GM12865 (cell line): ENCODE results near the gene PIGB.

Experiments used
- DNase-seq: peaks from one replicate; pipeline ENCODE4 v3.0.0; 2010; ENCODE audit warnings: low read depth
- H3K4me3 ChIP-seq: 2 replicates; pipeline ENCODE4 v1.5.1; 2011; ENCODE audit warnings: mild to moderate bottlenecking, low read depth, low read length, control low read depth
- TF ChIP-seq, protein P1 (sequence below): IDR thresholded peaks from 2 replicates; pipeline ENCODE4 v1.5.1; 2011; ENCODE audit warnings: low read length, control low read depth, low read depth, inconsistent platforms; ENCODE audit not compliant: insufficient read depth; ENCODE audit errors: missing control alignments

Gene PIGB

DNA sequence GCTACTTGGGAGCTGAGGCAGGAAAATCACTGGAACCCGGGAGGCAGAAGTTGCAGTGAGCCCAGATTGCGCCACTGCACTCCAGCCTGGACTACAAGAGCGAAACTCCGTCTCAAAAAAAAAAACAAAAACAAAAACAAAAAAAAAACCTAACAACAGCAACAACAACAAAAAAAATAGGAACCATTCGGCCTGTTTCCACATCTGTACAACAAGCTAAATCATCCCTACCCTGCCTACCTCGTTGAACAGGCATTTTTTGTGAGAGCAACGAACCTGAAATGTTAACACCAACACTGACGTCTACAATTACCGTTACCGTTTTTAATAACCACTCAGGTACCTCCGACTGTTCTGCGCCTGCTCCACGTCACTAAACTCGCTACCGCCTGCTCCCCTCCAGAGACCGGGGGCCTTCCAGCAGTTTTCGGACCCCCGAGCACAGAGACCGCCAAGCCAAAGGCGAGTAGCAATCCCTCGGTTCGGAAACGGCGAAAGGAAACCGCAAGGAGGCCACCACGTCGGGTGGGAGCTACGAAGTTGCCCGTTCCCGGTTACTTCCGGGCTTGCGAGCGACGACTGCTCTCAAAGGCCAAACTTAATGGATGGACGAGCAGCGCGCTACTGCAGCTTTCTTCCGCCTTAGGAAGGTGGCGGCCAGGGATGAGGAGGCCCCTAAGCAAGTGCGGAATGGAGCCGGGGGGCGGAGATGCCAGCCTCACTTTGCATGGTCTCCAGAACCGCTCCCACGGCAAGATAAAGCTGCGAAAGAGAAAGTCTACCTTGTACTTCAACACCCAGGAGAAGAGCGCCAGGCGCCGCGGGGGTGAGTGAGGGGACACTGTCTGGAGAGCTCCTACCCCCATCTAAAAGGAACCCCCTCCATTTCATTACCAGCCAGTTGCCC lies at the start of gene PIGB, which contains the start of gene PIGBOS1:
TSS of gene PIGB (plus strand) at position 635 of the 907 bp plus-strand sequence. CDS start at position 664, 29 bp downstream.
TSS of gene PIGBOS1 (minus strand) at position 536 of the 907 bp plus-strand sequence. CDS start 1,331 bp downstream, outside the sequence.
- H3K4me3 ChIP-seq: peak within 1 kb of the TSS; percentile 87
- peak; percentile 95 for DNase-seq
- TF ChIP-seq, protein P1, sequence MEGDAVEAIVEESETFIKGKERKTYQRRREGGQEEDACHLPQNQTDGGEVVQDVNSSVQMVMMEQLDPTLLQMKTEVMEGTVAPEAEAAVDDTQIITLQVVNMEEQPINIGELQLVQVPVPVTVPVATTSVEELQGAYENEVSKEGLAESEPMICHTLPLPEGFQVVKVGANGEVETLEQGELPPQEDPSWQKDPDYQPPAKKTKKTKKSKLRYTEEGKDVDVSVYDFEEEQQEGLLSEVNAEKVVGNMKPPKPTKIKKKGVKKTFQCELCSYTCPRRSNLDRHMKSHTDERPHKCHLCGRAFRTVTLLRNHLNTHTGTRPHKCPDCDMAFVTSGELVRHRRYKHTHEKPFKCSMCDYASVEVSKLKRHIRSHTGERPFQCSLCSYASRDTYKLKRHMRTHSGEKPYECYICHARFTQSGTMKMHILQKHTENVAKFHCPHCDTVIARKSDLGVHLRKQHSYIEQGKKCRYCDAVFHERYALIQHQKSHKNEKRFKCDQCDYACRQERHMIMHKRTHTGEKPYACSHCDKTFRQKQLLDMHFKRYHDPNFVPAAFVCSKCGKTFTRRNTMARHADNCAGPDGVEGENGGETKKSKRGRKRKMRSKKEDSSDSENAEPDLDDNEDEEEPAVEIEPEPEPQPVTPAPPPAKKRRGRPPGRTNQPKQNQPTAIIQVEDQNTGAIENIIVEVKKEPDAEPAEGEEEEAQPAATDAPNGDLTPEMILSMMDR: no peak

DNA sequence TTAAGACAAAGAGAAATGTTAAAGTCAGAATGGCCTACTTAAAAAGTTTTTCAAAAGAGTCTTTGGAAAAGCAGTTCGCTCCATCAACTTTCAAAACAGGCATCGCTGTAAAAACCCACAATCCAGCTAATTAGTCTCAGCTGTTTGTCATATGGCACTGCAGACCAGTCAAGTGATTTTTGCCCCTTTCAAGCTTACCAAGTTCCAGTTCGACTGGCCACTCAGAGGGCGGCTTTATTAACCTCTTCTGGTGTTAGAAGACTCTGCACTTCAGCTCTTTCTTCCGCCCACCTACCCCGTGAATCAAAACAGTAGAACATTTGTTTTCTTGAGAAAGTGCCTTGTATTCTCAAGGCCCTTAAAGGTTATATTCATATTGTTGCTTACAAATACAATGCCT lies 48.7 kb upstream of the PIGB start:
- no peak for DNase-seq
- no peak overlapping the region for H3K4me3 ChIP-seq
- TF ChIP-seq, protein P1: no peak

DNA sequence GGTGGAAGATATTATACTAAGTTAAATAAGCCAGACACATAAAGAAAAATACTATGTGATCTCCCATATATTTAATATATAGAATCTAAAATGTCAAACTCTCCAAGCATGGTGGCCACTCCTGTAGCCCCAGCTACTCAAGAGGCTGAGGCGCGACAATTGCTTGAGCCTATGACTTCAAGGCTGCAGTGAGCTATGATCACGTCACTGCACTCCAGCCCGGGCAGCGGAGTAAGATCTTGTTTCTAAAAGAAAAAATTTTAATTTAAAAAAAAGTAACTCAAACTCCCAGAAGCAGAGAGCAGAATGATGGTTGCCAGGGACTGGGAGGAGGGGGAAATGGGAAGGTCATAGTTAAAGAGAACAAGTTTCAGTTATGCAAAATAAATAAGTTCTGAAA lies 42.7 kb upstream of the PIGB start:
- DNase-seq: no peak
- TF ChIP-seq, protein P1: no peak
- no peak overlapping the region for H3K4me3 ChIP-seq

DNA sequence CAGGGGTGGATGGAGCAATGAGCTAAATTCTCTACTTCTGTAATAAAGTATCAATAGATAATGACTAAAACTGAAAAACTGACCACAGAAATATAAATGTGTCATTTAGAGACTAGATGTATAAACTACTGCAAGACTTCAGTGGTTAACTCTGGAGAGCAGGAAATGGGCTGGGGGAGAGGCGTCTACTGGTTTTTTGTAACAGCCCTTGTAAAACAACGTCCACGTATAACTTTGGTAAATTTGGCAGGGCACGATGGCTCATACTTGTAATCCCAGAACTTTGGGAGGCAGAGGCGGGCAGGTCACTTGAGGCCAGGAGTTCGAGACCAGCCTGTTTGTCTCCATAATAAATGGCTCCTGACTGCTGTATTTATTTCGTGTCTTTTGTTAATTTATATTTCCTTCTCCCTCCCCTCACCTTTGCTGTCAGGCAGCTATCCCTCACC lies 41.9 kb upstream of the PIGB start:
- peak; percentile 93 for DNase-seq
- TF ChIP-seq, protein P1: no peak
- H3K4me3 ChIP-seq: no peak overlapping the region

DNA sequence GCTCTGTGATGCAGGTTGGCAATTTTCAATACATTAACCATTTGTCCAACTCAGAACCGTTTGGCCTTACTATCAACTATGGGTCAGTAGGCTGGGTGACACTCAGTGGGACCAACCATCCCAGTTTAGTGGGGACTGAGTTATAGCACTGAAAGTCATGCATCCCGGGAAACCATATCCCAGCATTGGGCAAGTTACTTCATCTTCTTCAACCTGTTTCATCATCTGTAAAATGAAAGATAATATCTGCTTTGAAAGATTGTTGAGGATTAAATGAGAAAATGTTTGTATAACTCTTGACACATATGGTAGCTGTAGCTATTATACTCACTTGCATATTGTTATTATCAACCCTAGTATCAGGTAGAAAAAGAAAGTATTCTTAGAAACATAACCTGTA lies 41.3 kb upstream of the PIGB start:
- TF ChIP-seq, protein P1: no peak
- no peak for DNase-seq
- no peak overlapping the region for H3K4me3 ChIP-seq

DNA sequence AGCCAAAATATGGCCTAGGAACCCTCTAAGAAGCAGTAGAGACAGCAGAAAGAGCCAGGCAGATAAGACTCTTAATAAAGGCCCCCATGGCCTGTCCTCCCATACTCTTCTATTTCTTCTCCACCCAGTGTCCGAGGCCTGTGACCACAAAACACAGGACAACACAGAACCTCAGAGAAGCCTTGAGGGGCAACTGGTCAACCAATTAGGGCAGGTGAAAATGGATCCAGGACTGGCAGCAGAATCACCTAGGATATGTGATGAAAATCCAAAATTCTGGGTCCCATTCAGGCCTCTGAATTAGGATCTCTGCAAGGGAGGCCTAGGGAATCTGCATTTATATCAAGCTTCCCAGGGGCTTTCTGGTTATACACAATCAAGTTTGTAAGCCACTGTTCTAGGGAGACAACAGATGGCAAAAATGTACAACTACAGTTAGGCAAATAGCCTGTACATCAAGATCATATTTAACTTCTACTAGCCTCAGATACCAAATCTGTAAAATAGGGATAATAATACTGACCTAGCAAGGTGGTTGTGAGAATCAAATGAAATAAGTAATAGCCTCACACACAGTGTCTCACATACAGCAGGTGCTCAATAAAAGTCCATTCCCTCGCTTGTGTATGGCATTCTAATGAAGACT lies 39.8 kb upstream of the PIGB start:
- TF ChIP-seq, protein P1: no peak
- no peak overlapping the region for H3K4me3 ChIP-seq
- no peak for DNase-seq
